ENCODE results near the gene SEL1L.

DNA sequence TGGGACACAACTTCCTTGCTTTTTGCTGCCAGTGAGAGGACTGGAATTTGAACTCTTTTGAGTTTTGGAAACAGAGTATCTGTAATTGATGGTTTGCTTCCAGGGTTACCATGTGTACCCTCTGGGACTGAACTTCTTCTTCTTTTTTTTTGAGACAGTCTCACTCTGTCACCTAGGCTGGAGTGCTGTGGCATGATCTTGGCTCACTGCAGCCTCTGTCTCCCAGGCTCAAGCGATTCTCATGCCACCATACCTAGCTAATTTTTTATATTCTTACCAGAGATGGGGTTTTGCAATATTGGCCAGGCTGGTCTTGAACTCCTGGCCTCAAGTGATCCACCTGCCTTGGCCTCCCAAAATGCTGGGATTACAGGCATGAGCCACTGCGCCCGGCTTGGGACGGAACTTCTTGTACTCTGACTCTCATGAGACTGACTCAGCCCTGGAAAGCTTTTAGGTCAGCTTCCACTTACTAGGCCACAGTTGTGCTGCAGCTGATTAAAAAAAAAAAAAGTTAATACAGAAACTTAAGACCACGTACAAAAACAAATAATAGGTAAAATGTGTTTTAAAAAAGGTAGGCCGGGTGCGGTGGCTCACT is 15.8 kb downstream of the SEL1L start:
- TF ChIP-seq, protein P1, sequence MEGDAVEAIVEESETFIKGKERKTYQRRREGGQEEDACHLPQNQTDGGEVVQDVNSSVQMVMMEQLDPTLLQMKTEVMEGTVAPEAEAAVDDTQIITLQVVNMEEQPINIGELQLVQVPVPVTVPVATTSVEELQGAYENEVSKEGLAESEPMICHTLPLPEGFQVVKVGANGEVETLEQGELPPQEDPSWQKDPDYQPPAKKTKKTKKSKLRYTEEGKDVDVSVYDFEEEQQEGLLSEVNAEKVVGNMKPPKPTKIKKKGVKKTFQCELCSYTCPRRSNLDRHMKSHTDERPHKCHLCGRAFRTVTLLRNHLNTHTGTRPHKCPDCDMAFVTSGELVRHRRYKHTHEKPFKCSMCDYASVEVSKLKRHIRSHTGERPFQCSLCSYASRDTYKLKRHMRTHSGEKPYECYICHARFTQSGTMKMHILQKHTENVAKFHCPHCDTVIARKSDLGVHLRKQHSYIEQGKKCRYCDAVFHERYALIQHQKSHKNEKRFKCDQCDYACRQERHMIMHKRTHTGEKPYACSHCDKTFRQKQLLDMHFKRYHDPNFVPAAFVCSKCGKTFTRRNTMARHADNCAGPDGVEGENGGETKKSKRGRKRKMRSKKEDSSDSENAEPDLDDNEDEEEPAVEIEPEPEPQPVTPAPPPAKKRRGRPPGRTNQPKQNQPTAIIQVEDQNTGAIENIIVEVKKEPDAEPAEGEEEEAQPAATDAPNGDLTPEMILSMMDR (IDR thresholded peaks at IDR 0.05), result no peak
- no peak for TF ChIP-seq POLR2A (IDR thresholded peaks at IDR 0.05)

Data from lower leg skin (tissue), 3 donors.